HCEC 1CT (cell line): Measurements from ENCODE around the gene HPCAL4.

Experiments used
- DNase-seq: peaks from one replicate; pipeline ENCODE4 v3.0.0-alpha.2; 2017

Gene HPCAL4

GRCh38 chr1:39673215-39673614 is 18.0 kb downstream of the HPCAL4 start:
- DNase-seq: no peak

GRCh38 chr1:39672551-39672947 is 18.7 kb downstream of the HPCAL4 start:
- no peak for DNase-seq

- DNase-seq: no peak
Observed at GRCh38 chr1:39671793-39672550, 19.3 kb downstream of the HPCAL4 start, which contains the start of gene NT5C1A. Gene NT5C1A, minus strand, starts transcription at chr1:39672107. Its CDS starts 69 bp downstream, at chr1:39672038.

- no peak for DNase-seq
Observed at GRCh38 chr1:39671433-39671792, 19.8 kb downstream of the HPCAL4 start.

- DNase-seq: no peak
Observed at GRCh38 chr1:39670689-39671088, 20.5 kb downstream of the HPCAL4 start.

- DNase-seq: no peak
Observed at GRCh38 chr1:39668894-39669293, 22.3 kb downstream of the HPCAL4 start.

- DNase-seq: no peak
Observed at GRCh38 chr1:39668111-39668510, 23.1 kb downstream of the HPCAL4 start.

DNA sequence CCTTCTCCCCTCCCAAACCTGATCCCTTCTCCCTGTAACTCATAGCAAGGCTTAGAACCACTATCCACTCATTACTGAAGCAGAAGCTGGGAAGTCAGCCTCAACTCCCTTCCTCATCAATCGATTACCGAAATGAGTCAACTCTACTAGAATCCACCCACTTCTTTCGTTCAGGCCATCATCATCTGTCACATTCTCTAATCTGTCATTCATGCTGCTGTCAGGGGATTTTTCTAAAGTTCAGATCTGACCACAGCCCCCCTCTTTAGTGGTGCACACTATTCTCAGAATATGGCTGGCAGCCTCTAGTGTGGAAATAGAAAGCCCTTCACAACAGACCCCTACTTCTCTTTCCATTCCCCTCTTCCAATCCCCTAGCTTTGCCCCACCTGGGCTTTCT is 24.5 kb downstream of the HPCAL4 start:
- DNase-seq: no peak

GRCh38 chr1:39663559-39663958 is 27.7 kb downstream of the HPCAL4 start:
- DNase-seq: no peak

- no peak for DNase-seq
Observed at GRCh38 chr1:39662861-39663260, 28.4 kb downstream of the HPCAL4 start.

DNA sequence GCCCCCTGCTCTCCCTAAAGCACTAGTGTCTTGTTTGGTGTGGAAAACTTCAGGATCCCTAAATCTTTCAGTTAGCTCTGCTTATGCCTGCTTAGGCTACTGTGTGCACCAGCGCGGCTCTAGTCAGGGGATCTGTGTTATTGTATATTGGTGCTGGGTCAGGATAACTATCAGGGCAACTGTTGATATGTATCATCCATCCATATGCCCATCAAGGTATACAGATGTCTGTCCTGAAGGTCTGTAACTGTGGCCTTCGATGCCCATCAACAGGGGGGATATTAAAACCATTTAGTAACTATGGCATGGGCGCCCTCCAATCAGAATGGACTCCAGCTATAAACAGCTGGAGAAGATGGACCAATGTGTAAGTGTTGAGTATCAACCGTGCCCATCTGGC is 31.7 kb downstream of the HPCAL4 start:
- DNase-seq: no peak

DNA sequence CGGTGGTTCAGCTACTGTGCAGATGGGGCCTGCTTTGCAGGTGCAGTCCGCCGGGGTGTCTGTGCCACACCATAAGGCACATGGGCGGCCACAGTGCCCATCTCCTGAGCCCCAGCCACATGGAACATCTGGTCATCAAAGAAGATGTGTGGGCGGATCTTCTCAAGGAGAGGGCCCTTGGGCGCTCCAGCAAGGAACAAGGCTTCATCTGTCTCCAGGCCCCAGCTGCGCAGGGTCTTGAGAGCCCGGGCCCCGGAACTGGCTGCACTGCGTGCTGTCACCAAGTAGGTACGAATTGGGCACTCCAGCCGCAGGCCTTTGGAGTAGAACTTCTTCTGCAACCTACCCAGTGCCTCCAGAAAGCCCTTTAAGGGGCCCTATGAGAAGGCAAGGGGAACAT is 32.1 kb downstream of the HPCAL4 start:
- DNase-seq: no peak

GRCh38 chr1:39657923-39658485 is 33.2 kb downstream of the HPCAL4 start:
- DNase-seq: peak; percentile 66

GRCh38 chr1:39657402-39657801 is 33.8 kb downstream of the HPCAL4 start:
- no peak for DNase-seq

GRCh38 chr1:39656391-39656790 is 34.8 kb downstream of the HPCAL4 start:
- no peak for DNase-seq

GRCh38 chr1:39655578-39656268 is 35.5 kb downstream of the HPCAL4 start:
- DNase-seq: no peak

DNA sequence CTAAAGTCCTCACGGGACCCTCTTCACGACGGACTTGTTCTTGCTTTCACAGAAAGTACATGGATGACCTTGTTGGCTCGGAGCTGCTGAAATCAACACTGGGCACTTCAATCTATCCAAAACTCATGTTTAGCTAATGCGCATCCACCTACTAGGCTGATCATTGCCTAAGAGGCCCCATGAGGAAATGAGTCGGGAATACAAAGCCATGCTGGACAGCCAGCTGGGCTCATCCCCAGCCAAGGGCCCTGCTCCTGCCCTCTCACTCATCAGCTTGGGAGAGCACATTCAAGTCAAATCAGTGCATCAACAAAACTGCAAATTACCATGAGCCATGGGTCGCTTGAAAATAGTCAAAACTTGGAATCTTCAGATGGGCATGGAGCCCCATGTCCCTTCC is 36.9 kb downstream of the HPCAL4 start:
- no peak for DNase-seq

- peak; percentile 60 for DNase-seq
Observed at GRCh38 chr1:39653546-39654031, 37.6 kb downstream of the HPCAL4 start.

DNA sequence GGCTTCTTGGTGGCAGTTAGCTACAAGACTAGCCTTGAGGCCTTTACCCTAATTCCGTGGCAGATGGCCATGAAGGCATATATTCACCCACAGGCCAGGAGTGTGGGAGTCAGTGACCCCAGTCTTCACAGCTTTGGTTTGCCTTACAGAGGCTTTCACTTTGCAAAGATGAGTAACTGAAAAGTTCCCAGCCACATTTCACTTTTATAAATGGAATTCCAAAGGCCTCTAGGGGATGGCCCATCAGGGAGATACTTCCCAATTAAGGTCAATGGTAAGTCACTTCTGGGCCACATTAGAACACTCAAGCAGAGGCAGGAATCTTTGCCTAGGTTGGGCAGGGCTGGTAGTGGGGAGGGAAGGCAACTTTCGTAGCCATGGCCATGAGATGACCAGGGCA is 38.7 kb downstream of the HPCAL4 start:
- DNase-seq: no peak

- no peak for DNase-seq
Observed at GRCh38 chr1:39652105-39652504, 39.1 kb downstream of the HPCAL4 start.

- DNase-seq: no peak
Observed at GRCh38 chr1:39650431-39650830, 40.8 kb downstream of the HPCAL4 start.

DNA sequence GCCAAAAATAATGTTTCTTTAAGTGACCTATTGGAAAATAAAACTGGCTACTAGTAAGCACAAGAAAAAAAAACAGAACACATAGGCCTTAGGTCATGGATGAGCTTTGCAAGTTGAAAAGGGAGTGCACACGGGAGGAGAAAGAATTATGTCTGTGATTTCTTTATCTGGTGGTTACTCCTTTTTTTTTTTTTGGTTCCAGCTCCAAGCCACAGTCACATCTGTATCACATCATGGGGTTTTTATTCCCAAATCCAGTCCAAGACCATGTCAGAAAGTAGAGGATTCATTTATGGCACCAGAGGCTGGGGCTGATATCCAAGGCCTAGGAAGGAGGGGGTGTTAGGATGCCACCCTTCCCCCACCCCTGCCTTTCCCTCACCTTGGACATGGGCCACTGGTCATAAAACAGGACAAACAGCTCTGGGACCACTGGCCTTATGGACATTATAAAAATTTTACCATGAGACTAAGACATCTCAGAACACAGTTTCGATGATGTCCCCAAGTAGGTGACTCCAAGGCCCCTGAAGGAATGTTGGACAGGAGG is 41.5 kb downstream of the HPCAL4 start:
- DNase-seq: no peak

DNA sequence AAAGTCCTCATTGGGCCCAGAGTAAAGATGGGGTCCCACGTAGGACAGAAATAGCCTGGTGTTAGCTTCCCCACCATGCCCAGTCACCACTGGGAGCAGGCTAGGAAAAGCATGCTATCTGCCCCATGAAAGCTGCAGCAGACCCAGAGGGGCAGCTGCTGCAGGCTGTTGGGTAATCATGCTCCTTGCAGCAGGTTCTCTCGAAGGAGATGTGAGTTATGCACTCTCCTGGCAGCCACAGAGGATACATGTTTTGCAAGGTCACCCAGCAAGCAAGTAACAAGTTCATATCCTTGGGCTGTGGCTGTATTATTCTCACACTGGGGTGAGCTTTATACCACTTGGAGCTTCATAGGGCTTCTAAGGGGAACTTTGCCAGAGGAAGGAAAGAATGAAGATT is 42.7 kb downstream of the HPCAL4 start:
- DNase-seq: no peak

DNA sequence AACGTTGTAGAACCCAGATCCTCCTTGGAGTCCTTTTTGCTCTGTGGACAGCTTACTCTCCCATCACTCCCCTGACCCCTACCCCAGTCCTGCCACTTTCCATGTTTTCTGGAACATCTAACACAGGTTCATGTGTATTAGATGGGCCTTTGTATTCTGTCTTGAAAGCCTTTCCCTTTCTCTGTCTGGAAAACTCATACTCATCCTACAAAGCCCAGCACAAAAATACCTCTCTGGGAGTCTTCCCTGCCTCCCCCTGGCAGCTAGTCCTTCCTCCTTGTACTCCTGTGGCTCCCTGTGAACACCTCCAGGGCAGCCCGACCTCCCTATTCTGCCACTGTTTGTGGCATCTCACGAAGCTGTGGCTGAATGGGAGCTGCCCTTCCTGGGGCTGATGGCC is 44.0 kb downstream of the HPCAL4 start:
- DNase-seq: no peak
